Measurements from ENCODE around the gene ZNF750.

Gene ZNF750

GRCh38 chr17:82870091-82870491, 30.3 kb upstream of the ZNF750 start:
- Histone ChIP-seq H4K20me1 (ENCODE audit: control insufficient read depth, insufficient read depth, low read depth, low read length) (0 out of 2 replicates have a peak, but pooled peaks cover 4% of the 10 kb centered on the region), H3K36me3 (ENCODE audit: control insufficient read depth, low read length) (peaks cover 30% of the 10 kb centered on the region)

GRCh38 chr17:82869536-82869935, 29.7 kb upstream of the ZNF750 start:
- Histone ChIP-seq H3K4me1 (ENCODE audit: control insufficient read depth, low read length) (peaks cover 80% of the 10 kb centered on the region), H3F3A (ENCODE audit: control insufficient read depth, insufficient read depth) (peaks cover 11% of the 10 kb centered on the region), H3K27ac (ENCODE audit: low read depth, low read length) (no peak overlapping the region), H3K9me2 (replicated peaks; ENCODE audit: control insufficient read depth, low read length) (no peaks in the 10 kb centered on the region), H4K20me1 (ENCODE audit: control insufficient read depth, insufficient read depth, low read depth, low read length) (0 out of 2 replicates have a peak, but pooled peaks cover 7% of the 10 kb centered on the region), H3K4me2 (ENCODE audit: low read length) (peak overlapping the region; percentile 79), H3K36me3 (ENCODE audit: control insufficient read depth, low read length) (peaks cover 30% of the 10 kb centered on the region), H3K79me2 (ENCODE audit: control insufficient read depth, low read length) (peaks cover 65% of the 10 kb centered on the region), H3K9me3 (ENCODE audit: control insufficient read depth, insufficient read depth, low read length) (no peaks in the 10 kb centered on the region), H3K4me3 (ENCODE audit: low read length) (peak overlapping the region; percentile 32; the same call in 1 of the 2 replicates), H3K27me3 (ENCODE audit: control insufficient read depth, low read length) (no peaks in the 10 kb centered on the region)
- TF ChIP-seq EZH2phosphoT487 (IDR thresholded peaks at IDR 0.05; ENCODE audit: borderline replicate concordance, low read length) (no peak), CTCF (IDR thresholded peaks at IDR 0.05; ENCODE audit: low read depth, low read length, poor library complexity, severe bottlenecking) (no peak)

More at GRCh38 chr17:82870091-82870491, 30.3 kb upstream of the ZNF750 start:
- H3K9me2 ChIP-seq (replicated peaks; ENCODE audit: control insufficient read depth, low read length) = no peaks in the 10 kb centered on the region
- H3K9me3 ChIP-seq (ENCODE audit: control insufficient read depth, insufficient read depth, low read length) = no peaks in the 10 kb centered on the region
- peak overlapping the region; percentile 46; the same call in 1 of the 2 replicates for H3K4me3 ChIP-seq (ENCODE audit: low read length)
- peaks cover 70% of the 10 kb centered on the region for H3K79me2 ChIP-seq (ENCODE audit: control insufficient read depth, low read length)
- TF ChIP-seq EZH2phosphoT487 (IDR thresholded peaks at IDR 0.05; ENCODE audit: borderline replicate concordance, low read length) = no peak
- TF ChIP-seq CTCF (IDR thresholded peaks at IDR 0.05; ENCODE audit: low read depth, low read length, poor library complexity, severe bottlenecking) = no peak
- H3K27ac ChIP-seq (ENCODE audit: low read depth, low read length) = peak overlapping the region; percentile 81; the same call in 1 of the 2 replicates
- peak overlapping the region; percentile 79 for H3K4me2 ChIP-seq (ENCODE audit: low read length)
- H3K4me1 ChIP-seq (ENCODE audit: control insufficient read depth, low read length) = peaks cover 75% of the 10 kb centered on the region
- peaks cover 11% of the 10 kb centered on the region for H3F3A ChIP-seq (ENCODE audit: control insufficient read depth, insufficient read depth)
- H3K27me3 ChIP-seq (ENCODE audit: control insufficient read depth, low read length) = no peaks in the 10 kb centered on the region

- 0 out of 2 replicates have a peak, but pooled peaks cover 9% of the 10 kb centered on the region for H4K20me1 ChIP-seq (ENCODE audit: control insufficient read depth, insufficient read depth, low read depth, low read length)
- H3K9me2 ChIP-seq (replicated peaks; ENCODE audit: control insufficient read depth, low read length) = no peaks in the 10 kb centered on the region
- no peaks in the 10 kb centered on the region for H3K9me3 ChIP-seq (ENCODE audit: control insufficient read depth, insufficient read depth, low read length)
- TF ChIP-seq EZH2phosphoT487 (IDR thresholded peaks at IDR 0.05; ENCODE audit: borderline replicate concordance, low read length) (no peak), CTCF (IDR thresholded peaks at IDR 0.05; ENCODE audit: low read depth, low read length, poor library complexity, severe bottlenecking) (no peak)
- H3K4me1 ChIP-seq (ENCODE audit: control insufficient read depth, low read length) = peaks cover 88% of the 10 kb centered on the region
- H3K36me3 ChIP-seq (ENCODE audit: control insufficient read depth, low read length) = peaks cover 30% of the 10 kb centered on the region
- H3F3A ChIP-seq (ENCODE audit: control insufficient read depth, insufficient read depth) = peaks cover 15% of the 10 kb centered on the region
- no peak overlapping the region for H3K27ac ChIP-seq (ENCODE audit: low read depth, low read length)
- H3K4me2 ChIP-seq (ENCODE audit: low read length) = peak overlapping the region; percentile 4; the same call in 1 of the 2 replicates
- no peak overlapping the region for H3K4me3 ChIP-seq (ENCODE audit: low read length)
- H3K79me2 ChIP-seq (ENCODE audit: control insufficient read depth, low read length) = peaks cover 61% of the 10 kb centered on the region
- H3K27me3 ChIP-seq (ENCODE audit: control insufficient read depth, low read length) = no peaks in the 10 kb centered on the region
Observed at GRCh38 chr17:82868715-82869131, 28.9 kb upstream of the ZNF750 start.

Measured in DOHH2 (cell line).